EH (cell line): Measurements from ENCODE around the gene IL23A.
A peak's percentile ranks its signal among the peaks of the same experiment; 100 is the strongest.
"Not testable (repeated sequence)": the region's sequence is repeated elsewhere in the genome, so short reads cannot be mapped to it uniquely, and the experiment has no call there.

Experiments
- DNase-seq: peaks from one replicate; pipeline ENCODE4 v3.0.0-alpha.2; 2015; ENCODE audit warnings: low read depth

IL23A gene

DNA sequence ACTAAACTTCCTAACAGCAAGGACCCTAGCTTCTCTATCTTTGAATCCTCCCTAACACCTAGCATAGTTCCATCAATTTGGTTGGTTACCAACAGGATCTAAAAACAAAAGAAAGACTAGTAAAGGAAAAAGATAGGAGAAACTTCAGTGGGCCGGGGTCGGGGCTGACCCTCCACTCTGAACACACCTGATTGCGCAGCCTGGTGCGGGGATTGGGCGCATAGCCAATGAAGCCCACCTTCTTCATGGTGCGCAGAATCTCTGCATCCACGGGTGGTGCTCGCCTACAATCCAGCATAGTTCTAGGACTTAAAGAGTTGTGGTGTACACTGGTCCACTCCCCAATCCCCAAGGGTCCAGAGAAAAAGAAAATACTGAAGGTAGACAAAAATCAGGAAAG, 12.6 kb upstream of the IL23A start:
- DNase-seq, result no peak

DNA sequence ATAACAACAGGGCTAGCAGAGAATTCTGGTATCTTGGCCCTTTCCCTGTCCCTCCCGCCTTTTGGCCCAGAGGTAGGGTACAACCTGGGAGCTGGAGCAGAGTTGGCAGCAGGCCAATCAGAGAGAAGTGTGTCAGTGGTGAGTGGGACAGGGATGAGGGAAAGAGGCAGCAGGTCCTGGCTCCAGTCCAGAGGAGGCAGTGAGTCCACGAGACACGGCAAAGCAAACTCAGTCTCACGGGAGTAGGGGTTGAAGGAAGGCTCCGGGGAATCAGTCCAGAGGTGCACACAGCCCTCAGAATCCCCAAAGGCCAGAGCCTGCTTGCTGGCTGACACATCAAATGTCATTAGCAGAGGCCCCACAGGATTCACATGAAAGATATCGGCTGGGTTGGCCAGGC, 12.2 kb upstream of the IL23A start:
- DNase-seq, result no peak

DNA sequence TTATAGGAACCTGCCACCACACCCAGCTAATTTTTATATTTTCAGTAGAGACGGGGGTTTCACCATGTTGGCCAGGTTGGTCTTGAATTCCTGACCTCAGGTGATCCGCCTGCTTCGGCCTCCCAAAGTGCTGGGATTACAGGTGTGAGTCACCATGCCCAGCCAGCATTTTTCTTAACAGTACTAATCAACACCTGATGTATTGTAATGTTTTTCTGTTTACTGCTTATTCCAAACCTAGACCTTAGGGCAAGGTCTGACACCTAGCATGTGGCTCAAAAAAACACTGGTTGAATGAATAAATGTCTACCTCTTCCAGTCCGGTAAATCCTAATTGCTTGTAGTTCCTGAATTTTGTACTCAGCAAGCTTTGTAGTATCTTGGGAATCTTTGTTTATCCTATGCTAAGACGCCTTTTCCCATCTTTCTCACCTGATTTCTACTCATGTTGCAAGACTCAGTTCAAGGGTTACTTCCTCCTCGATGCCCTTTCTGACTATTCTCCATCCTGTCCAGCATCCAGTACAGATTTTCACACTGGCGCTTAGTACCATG, 7.7 kb upstream of the IL23A start:
- no peak for DNase-seq

DNA sequence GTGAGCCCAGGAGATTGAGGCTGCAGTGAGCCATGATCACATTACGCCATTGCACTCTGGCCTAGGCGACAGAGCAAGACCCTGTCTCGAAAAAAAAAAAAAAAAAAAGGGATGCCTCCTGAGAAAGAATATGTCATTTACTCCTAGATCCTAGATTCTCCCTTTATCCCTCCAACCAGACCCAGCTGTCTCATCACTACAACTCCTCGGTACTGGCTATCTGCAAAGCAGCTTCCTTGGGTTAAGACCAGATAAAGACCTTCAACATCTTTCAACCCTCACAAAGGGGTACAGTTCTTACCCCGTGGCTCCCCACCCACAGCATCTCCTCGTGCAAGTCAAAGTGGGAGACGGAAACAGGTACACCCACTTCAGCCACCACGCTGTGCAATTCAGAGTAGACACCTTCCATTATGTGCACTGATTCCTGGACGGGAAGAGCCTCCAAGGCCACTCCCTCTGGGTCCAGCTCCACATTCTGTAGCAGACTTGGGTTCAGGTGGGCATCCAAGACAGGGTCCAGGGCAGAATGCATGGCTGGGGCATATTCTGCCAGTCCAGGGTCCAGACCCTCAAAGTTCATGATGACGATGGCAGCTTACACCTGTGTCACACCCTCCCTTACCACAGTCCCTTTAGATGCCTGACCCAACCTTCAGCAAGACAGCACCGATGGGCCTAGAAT, 6.0 kb upstream of the IL23A start:
- DNase-seq, result no peak

DNA sequence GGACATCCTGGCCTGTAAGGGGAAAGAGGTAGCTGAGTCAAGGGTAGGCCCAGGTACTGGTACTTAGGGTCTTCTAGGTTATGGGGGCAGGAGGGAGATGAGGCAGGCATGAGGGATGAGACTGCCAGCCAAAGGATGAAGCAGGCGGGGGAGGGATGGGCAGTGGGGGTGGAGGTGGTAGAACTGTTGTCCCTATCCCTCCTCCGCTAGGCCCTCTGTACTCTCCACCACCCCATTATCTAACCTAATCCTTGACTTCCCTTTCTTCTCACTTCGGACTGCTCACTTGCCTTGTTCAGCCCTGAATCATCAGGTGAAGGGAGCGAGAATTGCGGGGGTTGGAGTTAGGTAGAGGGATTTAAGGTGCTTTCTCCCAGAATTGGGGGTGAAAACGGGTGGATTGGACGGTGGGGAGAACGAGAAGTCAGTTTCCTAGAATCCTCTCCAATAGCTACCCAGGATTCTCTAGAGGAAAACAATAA, 5.4 kb upstream of the IL23A start:
- DNase-seq, result no peak

DNA sequence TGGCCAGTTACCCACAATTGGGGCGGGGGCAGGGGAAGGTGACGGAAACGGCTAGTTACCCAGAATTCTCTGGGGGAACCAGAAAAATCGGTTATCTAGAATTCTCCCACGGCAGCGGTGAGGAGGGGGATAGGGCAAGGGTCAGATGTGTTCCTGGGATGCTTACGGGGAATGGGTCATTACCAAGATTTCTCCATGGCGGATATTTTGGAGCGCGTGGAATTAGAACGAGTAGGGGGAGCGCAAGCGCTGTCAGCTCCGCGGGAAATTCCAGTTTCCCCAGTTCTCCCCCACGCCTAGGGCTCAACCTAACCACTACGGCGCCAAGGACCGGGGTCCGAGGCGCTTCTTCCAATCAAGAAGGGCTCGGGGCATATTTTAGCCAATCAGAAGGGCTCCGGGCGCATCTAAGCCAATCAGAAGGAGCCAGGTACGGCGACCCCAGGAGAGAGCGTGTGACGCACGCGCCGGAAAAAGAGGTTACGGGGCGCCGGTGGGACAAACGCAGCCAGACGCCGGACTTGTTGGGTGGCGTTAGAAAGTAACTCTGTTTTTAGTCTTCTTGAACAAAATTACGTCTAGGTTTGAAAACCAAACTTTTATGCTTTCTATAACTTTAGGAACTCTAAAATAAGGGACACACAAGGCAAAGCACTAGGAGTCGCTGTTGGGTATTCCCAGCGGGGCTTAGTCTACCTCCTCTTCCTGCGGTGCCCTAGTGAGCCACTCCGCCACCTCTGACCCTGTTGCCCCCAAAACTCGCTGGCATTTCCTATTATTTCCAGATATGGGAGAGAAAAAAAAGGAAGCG, 4.8 kb upstream of the IL23A start, which contains the start of gene PAN2:
Gene PAN2, minus strand, starts transcription at position 322 of the 811 bp plus-strand sequence. CDS start 906 bp downstream, outside the sequence.
- peak; percentile 98 for DNase-seq

DNA sequence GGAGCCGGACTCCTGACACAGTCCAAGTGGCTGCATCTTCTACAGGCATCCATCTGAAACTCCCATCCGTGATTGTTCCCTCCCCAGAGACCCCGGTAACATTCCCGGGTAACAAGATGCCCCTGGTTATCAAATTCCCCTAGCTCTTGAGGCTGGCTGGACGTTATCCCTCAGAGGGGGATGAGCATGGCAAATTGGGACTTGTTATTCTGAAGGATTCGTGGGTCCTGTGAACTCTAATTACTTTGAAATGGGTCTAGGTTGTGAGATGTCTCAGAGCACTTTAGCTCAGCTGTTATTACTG, 4.2 kb upstream of the IL23A start:
- no peak for DNase-seq

DNA sequence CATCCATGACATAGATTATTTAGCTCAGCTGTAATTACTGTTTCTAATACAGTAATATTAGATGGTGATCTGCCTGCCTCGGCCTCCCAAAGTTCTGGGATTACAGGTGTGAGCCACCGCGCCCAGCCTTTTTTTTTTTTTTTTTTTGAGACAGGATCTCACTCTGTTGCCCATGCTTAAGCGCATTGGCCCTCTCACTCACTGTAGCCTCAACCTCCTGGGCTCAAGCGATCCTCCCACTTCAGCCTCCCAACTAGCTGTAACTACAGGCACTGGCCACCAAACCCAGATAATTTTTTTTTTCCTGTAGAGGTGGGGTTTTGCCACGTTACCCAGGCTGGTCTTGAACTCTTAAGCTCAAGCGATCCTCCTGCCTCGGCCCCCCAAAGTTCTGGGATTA, 3.2 kb upstream of the IL23A start:
- DNase-seq, result not testable (repeated sequence)

DNA sequence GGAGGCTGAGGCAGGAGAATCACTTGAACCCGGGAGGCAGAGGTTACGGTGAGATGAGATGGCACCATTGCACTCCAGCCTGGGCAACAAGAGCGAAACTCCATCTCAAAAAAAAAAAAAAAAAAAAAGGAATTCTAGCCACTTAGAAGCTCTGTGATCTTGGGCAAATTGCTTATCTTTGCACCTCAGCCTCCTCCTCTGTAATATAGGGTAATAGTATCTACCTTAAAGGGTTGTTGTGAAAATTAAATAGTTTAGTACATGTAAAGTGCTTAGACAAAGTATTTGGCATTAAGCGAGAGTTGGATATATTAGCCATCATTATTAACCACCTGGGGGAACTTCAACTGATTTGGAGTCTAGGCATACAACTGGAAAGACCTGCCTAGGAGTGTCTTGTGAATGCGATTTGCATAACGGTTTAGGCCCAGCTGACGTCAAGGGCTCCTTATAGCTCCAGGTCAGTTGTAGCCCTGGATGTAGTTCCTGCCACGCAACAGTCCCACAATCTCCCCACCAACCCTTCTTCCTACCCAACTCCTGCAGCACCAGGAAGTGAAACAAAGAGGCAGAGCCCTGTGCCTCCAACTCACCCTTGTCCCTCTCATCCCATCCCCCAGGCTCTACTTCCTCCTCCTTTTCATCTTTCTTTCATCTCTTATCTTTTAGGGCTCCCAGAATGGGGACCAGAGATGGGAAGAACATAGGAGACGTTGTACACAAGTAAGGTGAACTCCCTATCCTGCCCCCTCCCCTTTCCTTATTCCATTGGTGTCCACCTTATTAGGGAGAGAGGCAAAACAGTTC, 2.1 kb upstream of the IL23A start:
- no peak for DNase-seq

DNA sequence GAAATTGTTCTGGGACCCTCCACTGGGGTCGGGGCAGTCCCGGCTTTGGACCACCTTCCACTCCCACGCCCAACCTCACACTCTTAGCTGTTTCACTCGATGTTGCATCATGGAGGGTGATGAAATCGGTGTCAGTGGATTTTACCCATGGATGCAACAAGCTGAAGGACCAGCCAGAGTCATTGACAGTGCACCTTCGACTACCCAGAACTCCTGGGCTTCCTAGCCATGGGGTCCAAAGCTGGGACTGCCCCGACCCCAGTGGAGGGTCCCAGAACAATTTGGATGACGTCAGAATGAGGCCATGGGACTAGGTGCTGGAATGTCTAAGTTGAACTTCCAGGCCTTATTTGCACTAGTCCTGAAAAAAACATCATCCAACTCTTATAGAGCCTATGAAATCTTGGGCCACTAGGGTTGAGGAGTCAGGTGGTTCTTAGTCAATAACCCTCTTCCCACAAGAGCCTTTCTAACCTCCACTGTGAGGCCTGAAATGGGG, 882 bp upstream of the IL23A start:
- no peak for DNase-seq

DNA sequence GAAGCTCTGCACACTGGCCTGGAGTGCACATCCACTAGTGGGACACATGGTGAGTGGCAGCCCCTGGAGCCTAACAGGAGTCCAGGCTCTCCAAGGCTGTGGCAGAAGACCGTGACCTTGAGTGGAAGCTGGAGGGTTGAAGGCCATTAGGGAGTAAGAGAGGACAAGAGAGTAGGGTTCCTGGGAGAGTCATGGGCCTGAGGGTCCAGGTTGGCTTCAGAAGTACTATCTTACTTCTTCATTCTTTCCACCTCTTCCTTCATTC, 406 bp downstream of the IL23A start:
- no peak for DNase-seq

DNA sequence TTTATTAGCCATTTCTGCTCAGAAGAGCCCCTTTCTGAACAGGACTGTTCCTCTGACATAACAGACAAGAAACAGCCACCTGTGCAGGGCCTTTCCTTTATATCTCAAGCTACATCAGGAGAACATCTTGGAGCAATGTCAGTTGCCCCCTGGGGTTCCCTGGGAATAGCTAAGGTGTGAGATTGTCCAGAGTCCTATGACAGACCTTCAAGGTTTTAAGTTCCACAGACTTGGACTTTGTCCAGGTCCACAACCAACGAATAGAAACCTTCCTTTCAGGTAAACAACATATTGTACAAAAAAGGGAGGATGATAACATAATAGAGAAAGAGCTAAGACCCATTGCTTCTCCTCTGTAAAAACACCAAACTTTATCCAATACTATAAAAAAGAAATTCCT, 2.9 kb downstream of the IL23A start:
- no peak for DNase-seq

DNA sequence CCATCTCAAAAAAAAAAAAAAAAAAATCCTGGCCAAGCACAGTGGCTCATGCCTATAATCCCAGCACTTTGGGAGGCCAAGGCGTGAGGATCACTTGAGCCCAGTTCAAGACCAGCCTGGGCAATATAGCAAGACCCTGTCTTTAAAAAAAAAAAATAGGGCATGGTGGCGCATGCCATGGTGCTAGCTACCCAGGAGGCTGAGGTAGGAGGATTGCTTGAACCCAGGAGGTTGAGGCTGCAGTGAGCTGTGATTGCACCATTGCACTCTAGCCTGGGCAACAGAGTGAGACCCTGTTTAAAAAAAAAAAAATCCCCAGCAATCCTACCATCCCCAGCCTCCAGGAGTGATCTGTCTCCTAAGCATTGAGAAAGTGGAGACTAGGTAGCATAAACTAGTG, 3.6 kb downstream of the IL23A start:
- not testable (repeated sequence) for DNase-seq

DNA sequence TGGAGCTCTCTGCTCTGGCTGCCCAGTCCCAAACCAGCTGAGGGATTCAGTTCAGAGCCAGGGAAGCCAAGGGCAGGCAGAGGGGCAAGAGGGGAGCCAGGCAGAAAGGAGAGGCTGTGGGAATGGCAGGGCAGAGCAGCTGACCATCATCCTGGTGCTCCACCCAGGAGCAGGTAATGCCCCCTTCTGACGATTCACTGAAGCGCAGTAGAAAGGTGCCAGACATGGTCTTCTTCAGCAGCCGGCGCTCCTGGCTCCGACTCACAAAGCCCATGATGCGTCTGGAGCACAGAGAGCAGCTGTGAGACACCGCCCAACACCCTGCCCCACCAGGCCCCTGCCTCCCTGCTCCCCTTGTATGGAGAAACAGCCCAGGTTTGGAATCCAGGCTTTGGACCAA, 8.0 kb downstream of the IL23A start:
- DNase-seq, result no peak

DNA sequence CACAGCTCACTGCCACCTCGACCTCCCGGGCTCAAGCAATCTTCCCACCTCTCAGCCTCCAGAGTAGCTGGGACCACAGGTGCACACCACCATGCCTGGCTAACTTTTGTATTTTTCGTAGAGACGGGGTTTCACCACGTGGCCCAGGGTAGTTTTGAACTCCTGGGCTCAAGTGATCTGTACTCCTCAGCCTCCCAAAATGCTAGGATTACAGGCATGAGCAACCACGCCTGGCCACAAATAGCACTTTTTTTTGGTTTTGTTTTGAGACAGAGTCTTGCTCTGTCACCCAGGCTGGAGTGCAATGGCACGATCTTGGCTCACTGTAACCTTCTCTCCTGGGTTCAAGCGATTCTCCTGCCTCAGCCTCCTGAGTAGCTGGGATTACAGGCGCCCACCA, 8.6 kb downstream of the IL23A start:
- not testable (repeated sequence) for DNase-seq

DNA sequence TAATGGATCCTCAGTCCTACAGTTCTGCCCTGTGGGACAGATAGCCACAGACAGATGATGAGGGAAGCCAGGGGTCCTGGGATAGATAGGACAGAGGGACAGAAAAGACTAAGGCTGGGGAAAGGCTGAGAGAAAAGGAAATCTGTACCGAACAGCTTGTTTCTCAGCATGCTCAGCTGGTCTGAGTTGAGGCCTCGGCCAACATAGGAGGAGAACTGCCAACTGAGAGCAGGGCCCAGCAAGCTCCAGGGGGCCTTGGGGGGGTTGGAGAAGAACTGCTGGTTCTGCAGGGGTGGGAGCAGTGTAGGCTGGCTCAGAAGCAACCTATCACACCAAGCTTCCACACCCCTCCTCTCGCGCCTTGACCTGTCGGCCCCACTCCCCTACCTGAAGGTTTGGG, 10.1 kb downstream of the IL23A start:
- DNase-seq, result no peak

DNA sequence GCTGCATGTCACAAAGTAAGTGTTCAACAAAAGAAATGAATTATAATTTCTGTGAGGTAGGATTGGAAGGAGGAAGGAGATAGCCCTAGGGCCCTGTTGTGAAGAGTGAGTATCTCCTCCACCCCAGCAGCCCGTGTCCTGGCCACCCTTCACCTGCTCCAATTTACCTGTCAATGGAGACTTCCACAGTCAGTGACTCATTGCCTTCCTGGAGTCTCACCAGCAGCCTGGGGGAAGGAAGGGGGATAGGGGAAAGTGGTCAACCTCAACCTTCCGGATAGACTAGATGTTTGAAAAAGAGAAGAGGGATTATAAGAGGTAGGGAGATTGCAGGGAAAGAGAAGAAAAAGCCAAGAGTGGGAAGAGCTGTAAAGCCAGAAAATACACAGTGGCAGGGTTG, 12.0 kb downstream of the IL23A start:
- no peak for DNase-seq

DNA sequence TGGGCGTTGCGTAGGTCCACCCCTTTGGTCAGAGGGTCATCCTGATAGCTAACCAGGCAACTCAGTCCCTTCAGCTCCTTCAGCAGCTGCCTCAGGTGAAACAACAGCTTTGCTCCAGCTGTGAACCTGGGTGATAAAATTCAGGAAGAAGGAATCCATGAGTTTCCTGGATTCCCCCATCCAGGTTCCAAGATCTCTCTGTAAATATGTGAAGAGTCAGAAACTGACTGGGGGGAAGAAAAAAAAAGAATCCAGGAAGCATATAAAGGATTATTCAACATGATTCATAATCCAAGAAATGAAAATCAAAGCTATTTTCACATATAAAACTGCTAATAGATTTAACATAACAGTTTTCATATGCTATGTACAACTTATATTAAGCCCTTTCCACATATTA, 12.6 kb downstream of the IL23A start:
- DNase-seq, result no peak

DNA sequence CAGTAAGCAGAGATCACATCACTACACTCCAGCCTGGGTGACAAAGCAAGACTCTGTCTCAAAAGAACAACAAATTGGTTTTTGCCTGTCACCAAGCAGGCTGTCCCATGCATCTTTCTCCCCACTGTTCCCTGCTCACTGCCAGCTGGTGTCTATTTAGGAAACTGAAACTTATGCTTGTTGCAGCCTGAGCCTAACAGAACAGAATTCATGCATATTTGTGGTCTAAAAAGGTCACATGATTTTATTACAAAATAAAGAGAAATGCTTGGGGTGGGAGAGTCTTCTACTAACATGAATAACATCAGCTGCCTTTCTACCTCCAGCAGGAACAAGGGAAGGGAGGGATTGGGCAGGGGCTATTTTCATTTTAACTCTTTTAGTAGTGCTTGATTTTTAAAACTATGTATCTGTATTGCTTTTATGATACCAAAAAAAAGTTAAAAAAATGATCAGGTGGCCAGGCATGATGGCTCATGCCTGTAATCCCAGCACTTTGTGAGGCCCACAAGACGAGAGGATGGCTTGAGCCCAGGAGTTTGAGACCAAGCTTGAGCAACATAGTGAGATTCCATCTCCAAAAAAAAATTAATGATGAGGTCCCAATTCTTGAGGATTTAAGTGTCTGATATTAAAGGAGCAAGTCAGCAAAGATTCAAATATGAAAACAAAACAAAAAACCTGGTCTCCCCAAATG, 20.3 kb downstream of the IL23A start:
- DNase-seq, result peak; percentile 89

DNA sequence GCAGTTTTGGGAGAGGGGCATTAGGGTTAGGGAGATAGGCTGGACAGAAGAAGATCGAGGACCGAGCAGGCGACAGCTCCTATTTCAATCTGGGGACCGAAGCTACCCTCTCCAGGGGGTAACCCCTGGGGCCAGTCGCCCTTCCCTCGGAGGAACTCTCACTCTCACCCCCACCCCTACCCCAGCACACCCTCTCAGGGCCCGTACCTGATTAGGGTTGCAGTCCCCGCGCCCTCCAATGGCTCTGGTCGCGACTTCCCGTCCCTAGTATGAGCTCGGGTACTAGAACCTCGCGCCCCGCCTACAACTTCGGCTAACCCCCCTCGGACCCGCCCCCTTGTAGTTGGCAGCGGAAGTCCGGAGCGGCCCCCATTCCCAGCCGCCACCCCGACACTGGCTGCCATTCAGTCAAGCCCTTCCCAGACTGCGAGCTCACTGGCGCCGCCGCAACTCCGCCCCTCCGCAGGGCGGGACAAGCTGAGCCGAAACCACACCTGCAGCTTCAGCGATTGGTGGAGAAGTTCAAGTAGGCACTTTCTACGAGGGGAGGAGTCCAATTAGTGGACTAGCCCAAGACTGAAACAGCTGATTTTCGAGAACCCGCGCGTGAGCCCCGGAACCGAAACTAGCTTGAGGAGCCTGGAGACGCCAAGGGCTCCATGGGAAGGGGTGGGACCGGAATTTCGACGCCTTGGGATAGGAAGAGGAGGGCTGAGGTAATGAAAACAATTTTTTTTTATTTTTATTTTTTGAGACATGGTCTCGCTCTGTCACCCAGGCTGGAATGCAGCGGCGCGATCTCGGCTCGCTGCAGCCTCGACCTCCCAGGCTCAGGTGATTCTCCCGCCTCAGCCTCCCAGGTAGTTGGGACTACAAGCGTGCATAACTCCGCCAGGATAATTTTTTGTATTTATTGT, 21.4 kb downstream of the IL23A start, which contains the start of gene STAT2:
Gene STAT2, minus strand, starts transcription at position 257 of the 917 bp plus-strand sequence. CDS start 3,536 bp downstream, outside the sequence.
- DNase-seq, result peak; percentile 100
